Activated CD4-positive, alpha-beta T cell treated with anti-CD3 and anti-CD28 coated beads, Interleukin-2, amount 50 U/mL, for 4 hours (primary cell): ENCODE measurements around the gene PDE4B.
"Not testable (repeated sequence)": the region's sequence is repeated elsewhere in the genome, so short reads cannot be mapped to it uniquely, and the experiment has no call there.

Source experiments
- DNase-seq, 2 experiments: peaks; one replicate each; pipeline ENCODE4 v3.0.0-alpha.2; 2020

The PDE4B gene

DNA sequence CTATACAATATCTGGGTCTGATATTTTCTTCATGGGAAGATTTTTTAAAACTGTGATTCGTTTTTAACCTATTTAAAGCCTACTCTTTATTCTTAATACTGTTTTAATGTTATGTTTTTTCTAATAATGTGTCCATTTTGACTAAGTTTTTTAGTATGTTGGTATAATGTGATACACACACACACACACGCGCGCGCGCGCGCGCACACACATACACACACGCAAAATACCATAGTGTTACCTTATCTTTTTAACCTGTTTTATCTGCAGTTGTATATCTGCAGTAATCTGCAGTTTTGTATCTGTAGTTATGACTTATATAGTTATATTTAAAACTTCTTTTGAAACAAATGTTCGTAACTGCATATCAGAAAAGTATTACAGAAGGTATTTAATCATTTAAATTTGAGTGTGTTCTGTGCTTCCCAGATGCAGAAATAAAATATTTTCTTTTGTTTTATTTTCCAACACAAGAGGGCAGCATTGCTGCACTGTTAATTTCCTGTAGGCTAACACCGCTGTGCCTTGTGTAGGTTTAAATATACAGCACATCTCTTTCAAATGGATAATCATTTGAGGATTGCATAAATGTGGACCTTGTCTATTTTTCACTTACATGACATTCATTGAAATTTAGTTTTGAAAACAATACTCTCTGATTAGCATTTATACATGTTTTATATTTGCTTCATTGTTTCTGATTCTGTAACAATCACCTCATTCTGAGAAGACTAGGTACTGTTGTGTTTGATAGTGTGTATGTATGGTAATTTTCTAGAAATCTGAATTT, 166.1 kb downstream of the PDE4B start:
- DNase-seq, result no peak

DNA sequence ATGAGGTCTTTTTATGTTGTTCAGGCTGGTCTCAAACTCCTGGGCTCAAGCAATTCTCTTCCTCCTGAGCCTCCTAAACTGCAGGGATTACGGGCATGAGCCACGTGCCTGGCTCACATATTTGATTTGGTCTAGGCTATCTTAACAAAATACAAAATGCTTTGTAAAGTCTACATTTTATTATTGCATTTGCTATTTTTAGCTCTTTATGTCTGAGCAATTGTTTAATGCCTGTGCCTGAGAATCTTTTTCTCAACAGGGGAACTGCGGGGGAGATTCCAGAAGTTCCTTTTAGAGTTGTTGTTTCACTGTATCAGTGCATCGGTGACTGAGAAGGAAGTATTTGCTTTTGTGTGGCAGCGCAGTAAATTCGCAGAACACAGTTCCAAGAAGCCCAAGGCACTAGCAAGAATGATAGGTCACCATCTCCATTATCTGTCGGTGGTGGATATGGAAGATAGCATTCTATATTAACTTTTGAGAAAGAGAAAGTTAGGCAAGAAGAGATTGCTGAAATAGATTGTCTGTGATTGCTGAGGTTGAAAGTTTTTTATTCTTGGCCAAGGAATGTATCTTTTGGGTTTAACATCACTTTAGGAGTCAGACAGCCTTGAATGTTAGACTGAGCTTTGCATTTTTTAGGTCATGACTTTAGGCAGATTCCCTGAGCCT, 167.3 kb downstream of the PDE4B start:
- DNase-seq, result no peak

- no peak for DNase-seq
Measured at GRCh38 chr1:65963156-65963888, 170.6 kb downstream of the PDE4B start.

DNA sequence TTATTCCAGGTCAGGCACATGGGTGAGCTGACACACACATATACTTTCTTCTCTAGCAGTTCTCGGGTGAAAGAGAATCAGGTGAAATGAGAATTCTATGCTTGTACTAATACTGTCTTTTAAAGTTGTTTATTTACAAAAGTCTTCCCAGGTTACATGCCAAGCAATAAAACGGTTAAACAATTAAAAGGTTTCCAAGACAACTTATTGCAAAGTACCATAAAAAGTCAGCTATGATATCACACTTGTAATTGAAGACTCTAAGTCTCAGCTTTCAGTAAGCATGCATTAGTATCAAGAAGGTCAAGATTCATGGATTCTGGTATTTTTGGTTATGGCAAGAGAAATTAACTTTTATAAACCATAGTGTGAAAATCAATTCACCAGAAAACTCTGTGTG, 171.4 kb downstream of the PDE4B start:
- DNase-seq, result no peak

DNA sequence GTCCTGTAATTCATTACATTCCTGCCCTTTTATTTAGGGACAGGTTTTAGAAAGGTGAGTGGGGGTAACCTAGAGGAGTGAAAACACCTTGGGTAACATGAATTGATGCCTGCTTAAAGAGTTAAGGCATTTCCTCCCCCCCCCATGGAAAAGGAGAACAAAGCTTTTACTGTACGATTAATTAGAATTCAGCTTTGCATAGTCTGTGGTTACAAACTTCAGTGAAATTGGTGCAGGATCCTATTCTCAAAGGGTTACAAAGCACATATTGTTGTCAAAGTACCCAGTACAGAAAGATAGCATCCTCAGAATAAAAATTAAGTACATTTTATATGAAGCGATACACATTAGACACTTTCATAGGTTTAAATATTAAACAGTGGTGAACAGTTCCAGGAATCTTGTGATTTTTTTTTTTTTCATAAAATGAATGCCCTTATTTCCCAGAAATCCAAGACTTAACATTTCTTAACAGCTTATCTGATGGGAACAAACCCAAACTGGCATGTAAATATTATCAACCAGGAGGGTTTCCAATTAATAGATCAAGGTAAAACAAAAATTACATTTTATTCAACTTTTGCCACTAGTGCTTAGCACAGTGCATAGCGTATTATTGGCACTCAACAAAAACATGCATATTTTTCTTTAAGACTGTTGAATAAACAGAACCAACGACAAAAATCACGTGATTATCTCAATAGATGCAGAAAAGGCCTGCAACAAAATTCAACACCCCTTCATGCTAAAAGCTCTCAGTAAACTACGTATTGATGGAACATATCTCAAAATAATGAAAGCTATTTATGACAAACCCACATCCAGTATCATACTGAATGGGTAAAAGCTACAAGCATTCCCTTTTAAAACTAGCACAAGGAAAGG, 172.7 kb downstream of the PDE4B start:
- no peak for DNase-seq

DNA sequence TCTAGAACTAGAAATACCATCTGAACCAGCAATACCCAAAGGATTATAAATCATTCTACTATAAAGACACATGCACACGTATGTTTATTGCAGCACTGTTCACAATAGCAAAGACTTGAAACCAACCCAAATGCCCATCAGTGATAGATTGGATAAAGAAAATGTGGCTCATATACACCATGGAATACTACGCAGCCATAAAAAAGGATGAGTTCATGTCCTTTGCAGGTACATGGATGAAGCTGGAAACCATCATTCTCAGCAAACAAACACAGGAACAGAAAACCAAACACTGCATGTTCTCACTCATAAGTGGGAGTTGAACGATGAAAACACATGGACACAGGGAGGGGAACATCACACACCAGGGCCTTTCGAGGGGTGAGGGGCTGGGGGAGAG, 174.8 kb downstream of the PDE4B start:
- not testable (repeated sequence) for DNase-seq

GRCh38 chr1:65971547-65971946, 178.9 kb downstream of the PDE4B start:
- DNase-seq, result no peak

GRCh38 chr1:65975708-65976107, 183.0 kb downstream of the PDE4B start:
- DNase-seq, result no peak

DNA sequence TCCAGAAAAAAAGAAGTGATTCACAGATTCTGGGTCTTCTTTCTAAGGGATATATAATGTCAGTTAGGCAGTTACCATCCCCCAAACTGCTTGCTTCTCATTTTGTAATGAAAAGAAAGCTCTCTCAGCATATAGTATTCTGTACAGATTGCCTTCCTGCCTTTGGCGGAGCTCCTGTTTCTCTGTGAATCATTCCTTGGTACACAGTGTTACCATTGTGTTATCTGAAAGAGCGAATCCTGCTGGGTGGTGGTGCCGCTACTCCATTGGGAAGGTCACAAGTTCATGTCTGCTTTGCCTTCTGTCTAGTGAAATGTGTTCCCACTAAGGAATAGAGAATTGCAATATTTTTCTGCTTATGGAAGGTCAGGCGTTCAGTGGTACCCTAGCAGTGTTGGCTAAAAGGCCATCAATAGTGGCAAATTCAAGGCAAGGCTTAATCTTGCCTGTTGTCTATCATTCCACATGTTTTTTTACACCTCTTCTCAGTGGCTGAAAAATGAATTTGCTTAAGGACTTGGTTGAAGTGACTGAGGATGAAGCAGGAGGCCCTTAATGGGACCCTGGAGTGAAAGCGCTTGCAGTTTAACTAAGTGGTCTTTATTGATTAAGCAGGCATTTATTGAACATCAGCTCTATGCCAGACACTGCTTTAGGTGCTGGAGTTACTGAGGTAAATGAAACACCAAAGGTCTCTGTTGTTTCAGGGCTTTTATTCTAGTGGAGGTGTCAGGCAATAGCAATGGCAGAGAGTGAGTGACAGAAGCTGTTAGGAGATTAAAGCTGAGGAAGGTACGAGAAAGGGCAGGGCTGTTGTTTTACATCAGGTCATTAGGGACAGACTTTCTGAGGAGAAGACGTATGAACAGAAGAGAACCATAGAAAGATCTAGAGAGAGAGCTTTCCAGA, 186.7 kb downstream of the PDE4B start:
- no peak for DNase-seq

- no peak for DNase-seq
Measured at GRCh38 chr1:65980237-65980636, 187.5 kb downstream of the PDE4B start.

- no peak for DNase-seq
Measured at GRCh38 chr1:65983500-65983899, 190.8 kb downstream of the PDE4B start.

DNA sequence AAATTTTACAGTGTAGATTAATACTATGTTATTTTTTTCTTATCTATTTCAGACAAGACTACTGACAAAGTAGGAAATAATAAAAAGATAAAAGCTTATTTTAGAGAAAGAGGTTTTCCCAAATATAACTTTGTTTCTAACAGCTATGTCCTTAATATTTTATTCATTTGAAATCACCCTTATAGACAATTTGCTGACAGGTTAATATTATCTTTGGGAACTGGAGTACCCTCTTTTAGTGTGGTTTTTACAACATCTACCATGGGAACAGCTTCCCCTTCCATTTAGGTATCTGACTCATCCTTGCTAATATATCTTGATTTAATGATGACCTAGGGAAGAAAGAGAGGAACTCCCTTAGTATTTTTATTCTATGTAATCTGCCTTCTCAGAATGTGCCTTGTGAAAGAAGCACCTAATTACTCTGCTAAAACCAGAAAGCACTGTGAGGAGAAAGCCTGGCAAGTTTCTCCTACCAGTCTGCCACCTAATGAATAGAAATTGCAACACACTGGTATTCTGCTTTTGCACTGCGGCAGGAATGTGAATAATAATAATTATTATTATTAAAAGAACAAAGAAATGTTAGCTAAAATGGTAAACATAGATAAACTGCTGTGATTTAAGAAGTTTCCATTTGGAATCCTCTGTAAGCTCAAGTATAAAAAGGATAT, 192.8 kb downstream of the PDE4B start:
- DNase-seq, result no peak

DNA sequence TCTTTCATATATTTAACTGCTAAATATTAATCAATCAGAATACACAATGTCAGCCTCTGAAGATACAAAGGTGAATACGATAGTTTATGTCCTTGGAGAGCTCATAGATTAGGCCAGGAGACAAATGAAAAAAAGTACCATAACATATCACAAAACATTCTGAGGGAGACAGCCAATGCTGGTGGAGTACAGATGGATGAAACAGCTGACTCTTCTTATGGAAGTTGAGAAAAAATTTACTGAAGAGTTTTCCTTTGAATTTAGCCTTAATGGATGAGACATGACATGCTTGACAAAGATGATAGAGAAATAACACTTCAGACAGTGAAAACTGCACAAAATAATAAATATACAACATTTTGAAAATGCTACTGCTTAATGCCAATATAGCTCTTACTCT, 193.5 kb downstream of the PDE4B start:
- DNase-seq, result no peak

DNA sequence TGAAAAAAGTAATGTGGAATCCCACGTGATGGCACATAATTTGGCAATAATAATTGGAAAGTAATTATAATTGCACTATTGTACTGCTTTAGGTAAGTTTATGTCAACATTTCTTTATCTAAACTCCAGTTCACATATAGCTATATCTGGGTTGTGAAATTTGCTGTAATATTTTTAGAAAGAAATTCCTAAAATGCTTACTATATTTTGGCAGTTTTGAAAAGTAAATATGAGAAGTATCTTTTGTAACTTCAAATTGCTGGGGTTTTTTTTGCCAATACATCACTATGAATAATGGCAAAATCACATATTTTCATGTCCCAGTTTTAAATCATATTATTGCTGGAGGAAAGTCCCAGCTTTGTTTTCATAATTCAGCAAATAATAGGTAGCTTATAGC, 197.5 kb downstream of the PDE4B start:
- DNase-seq, result no peak

DNA sequence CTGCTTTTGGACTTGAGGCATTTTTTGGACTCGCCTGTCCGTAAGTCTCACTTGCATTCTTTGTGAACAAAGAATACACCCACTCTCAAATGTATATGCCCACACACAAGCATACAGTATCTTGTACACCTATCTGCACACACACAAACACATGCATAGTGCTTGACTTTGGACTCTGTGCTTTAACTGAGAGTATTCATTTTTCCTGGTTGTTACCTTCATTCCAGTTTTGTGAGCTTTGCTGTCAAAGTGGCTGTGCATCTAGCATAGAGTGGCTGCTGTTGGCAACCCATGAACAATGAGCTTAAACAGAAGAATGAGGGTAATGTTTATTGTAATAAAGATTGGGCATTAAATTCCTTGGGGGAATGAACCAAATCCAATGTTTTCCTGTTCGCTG, 199.0 kb downstream of the PDE4B start:
- DNase-seq, result no peak

DNA sequence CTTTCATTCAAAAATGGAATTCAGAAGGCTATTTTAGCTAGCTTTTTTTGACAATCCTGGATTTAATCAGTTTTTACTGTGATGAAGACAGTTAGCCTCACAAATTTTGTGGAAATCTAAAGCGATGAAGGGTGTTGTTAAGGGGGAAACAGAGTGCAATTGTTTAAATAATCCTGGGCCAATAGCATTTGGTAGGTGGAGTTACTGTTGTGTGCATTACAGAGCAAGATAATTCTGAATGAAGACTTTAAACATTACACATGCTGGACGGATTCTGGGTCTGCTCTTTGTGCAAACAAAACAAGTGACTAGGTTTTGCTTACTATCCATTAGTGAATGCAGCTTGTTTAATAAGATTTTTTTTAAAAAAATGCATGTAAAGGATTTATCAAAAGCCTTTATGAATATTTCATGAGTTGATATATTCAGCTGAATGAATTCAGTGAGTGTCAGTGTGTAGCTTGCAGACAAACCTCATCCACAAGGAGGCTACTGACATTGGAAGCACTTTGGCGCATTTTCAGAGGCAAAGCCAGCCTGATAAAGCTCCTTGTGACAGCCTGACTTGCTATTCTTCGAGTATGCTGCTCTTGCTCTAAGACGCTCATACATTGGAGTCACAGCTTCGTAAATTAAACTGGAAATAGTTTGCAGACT, 199.6 kb downstream of the PDE4B start:
- DNase-seq, result no peak

DNA sequence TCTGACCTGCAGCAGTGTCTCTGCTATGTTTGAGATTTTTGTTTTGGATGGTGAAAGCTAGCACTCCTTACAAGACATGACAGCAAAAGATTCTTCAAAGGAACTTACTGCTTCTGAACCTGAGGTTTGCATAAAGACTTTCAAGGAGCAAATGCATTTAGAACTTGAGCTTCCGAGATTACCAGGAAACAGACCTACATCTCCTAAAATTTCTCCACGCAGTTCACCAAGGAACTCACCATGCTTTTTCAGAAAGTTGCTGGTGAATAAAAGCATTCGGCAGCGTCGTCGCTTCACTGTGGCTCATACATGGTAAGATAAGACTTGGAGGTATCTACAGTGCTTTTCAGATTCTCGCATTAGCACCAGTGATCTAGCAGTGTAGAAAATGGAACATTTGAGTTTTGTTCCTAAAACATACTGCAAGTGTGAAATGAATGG, 200.2 kb downstream of the PDE4B start:
- DNase-seq, result no peak

GRCh38 chr1:65994223-65994622, 201.5 kb downstream of the PDE4B start:
- DNase-seq, result no peak

GRCh38 chr1:65995336-65995735, 202.6 kb downstream of the PDE4B start:
- no peak for DNase-seq

GRCh38 chr1:65995928-65996327, 203.2 kb downstream of the PDE4B start:
- DNase-seq, result no peak

GRCh38 chr1:65997693-65998092, 205.0 kb downstream of the PDE4B start:
- DNase-seq, result no peak
